Measurements from ENCODE around the gene RSPO3. TPM values are rescaled to one million over a fixed set of nuclear protein-coding genes. Genes with fewer than 3 reads are reported as not detected.

The RSPO3 gene
- total RNA-seq, 2 experiments from 2014 or later, result not detected

GRCh38 chr6:127147534-127147933, 29.1 kb downstream of the RSPO3 start:
- H3K36me3 Mint-ChIP-seq, result no peaks in the 10 kb centered on the region

GRCh38 chr6:127148511-127148910, 30.0 kb downstream of the RSPO3 start:
- Mint-ChIP-seq H3K27me3 (peaks cover 32% of the 10 kb centered on the region), H3K27ac (no peak overlapping the region), H3K9me3 (ENCODE audit: low read depth) (no peaks in the 10 kb centered on the region), H3K4me3 (no peak overlapping the region), H3K4me1 (peaks cover 3% of the 10 kb centered on the region), H3K36me3 (no peaks in the 10 kb centered on the region)
- ATAC-seq (no peak), DNase-seq (no peak)
- CTCF ChIA-PET, result no interaction called here

More at GRCh38 chr6:127147534-127147933, 29.1 kb downstream of the RSPO3 start:
- H3K4me3 Mint-ChIP-seq, result no peak overlapping the region
- peaks cover 3% of the 10 kb centered on the region for H3K4me1 Mint-ChIP-seq
- DNase-seq, result no peak
- no peak overlapping the region for H3K27ac Mint-ChIP-seq
- no peaks in the 10 kb centered on the region for H3K9me3 Mint-ChIP-seq (ENCODE audit: low read depth)
- H3K27me3 Mint-ChIP-seq, result peaks cover 27% of the 10 kb centered on the region
- ATAC-seq, result no peak
- CTCF ChIA-PET, result no interaction called here

- H3K27me3 Mint-ChIP-seq, result peaks cover 28% of the 10 kb centered on the region
- no peaks in the 10 kb centered on the region for H3K9me3 Mint-ChIP-seq (ENCODE audit: low read depth)
- H3K4me3 Mint-ChIP-seq, result no peak overlapping the region
- CTCF ChIA-PET, result no interaction called here
- DNase-seq (no peak), ATAC-seq (no peak)
- H3K27ac Mint-ChIP-seq, result no peak overlapping the region
- H3K36me3 Mint-ChIP-seq, result no peaks in the 10 kb centered on the region
- H3K4me1 Mint-ChIP-seq, result no peaks in the 10 kb centered on the region
Observed at GRCh38 chr6:127154509-127154908, 36.0 kb downstream of the RSPO3 start.

GRCh38 chr6:127160484-127160883, 42.0 kb downstream of the RSPO3 start:
- CTCF ChIA-PET, result no interaction called here
- no peaks in the 10 kb centered on the region for H3K36me3 Mint-ChIP-seq
- H3K4me3 Mint-ChIP-seq, result no peak overlapping the region
- H3K27ac Mint-ChIP-seq, result no peak overlapping the region
- DNase-seq (no peak), ATAC-seq (no peak)
- H3K27me3 Mint-ChIP-seq, result peaks cover 18% of the 10 kb centered on the region
- no peaks in the 10 kb centered on the region for H3K4me1 Mint-ChIP-seq
- no peaks in the 10 kb centered on the region for H3K9me3 Mint-ChIP-seq (ENCODE audit: low read depth)

GRCh38 chr6:127162836-127163235, 44.4 kb downstream of the RSPO3 start:
- CTCF ChIA-PET, result no interaction called here
- H3K4me1 Mint-ChIP-seq, result no peaks in the 10 kb centered on the region
- H3K27me3 Mint-ChIP-seq, result peaks cover 14% of the 10 kb centered on the region
- DNase-seq, result no peak
- ATAC-seq, result no peak
- no peak overlapping the region for H3K4me3 Mint-ChIP-seq
- H3K36me3 Mint-ChIP-seq, result no peaks in the 10 kb centered on the region
- no peak overlapping the region for H3K27ac Mint-ChIP-seq
- no peaks in the 10 kb centered on the region for H3K9me3 Mint-ChIP-seq (ENCODE audit: low read depth)

- H3K4me3 Mint-ChIP-seq, result no peak overlapping the region
- DNase-seq, result no peak
- no peaks in the 10 kb centered on the region for H3K4me1 Mint-ChIP-seq
- no peaks in the 10 kb centered on the region for H3K9me3 Mint-ChIP-seq (ENCODE audit: low read depth)
- CTCF ChIA-PET, result no interaction called here
- H3K27ac Mint-ChIP-seq, result no peak overlapping the region
- no peaks in the 10 kb centered on the region for H3K36me3 Mint-ChIP-seq
- H3K27me3 Mint-ChIP-seq, result peaks cover 12% of the 10 kb centered on the region
- ATAC-seq, result no peak
Observed at GRCh38 chr6:127164036-127164435, 45.6 kb downstream of the RSPO3 start.

GRCh38 chr6:127164565-127164964, 46.1 kb downstream of the RSPO3 start:
- CTCF ChIA-PET, result no interaction called here
- no peaks in the 10 kb centered on the region for H3K4me1 Mint-ChIP-seq

GRCh38 chr6:127173156-127173940, 54.9 kb downstream of the RSPO3 start:
- no peaks in the 10 kb centered on the region for H3K9me3 Mint-ChIP-seq (ENCODE audit: low read depth)
- H3K27ac Mint-ChIP-seq, result no peak overlapping the region
- CTCF ChIA-PET, result interaction anchor here (0.8 kb wide), 1 partner anchor 51 kb away, joined by 3 read pairs; no protein-coding TSS in a partner anchor
- no peak overlapping the region for H3K4me3 Mint-ChIP-seq
- peaks cover 16% of the 10 kb centered on the region for H3K27me3 Mint-ChIP-seq
- H3K4me1 Mint-ChIP-seq, result no peaks in the 10 kb centered on the region
- H3K36me3 Mint-ChIP-seq, result no peaks in the 10 kb centered on the region
- DNase-seq (no peak), ATAC-seq (no peak)

More at GRCh38 chr6:127164565-127164964, 46.1 kb downstream of the RSPO3 start:
- no peak overlapping the region for H3K27ac Mint-ChIP-seq
- DNase-seq, result no peak
- no peaks in the 10 kb centered on the region for H3K36me3 Mint-ChIP-seq
- ATAC-seq, result no peak
- peaks cover 13% of the 10 kb centered on the region for H3K27me3 Mint-ChIP-seq
- no peaks in the 10 kb centered on the region for H3K9me3 Mint-ChIP-seq (ENCODE audit: low read depth)
- H3K4me3 Mint-ChIP-seq, result no peak overlapping the region

- H3K27me3 Mint-ChIP-seq, result peaks cover 26% of the 10 kb centered on the region
- DNase-seq, result no peak
- CTCF ChIA-PET, result interaction anchor here (1.1 kb wide), 1 partner anchor 10 kb away, joined by 3 read pairs; no protein-coding TSS in a partner anchor
- ATAC-seq, result no peak
- H3K9me3 Mint-ChIP-seq (ENCODE audit: low read depth), result no peaks in the 10 kb centered on the region
- no peak overlapping the region for H3K4me3 Mint-ChIP-seq
- H3K4me1 Mint-ChIP-seq, result no peaks in the 10 kb centered on the region
- H3K27ac Mint-ChIP-seq, result no peak overlapping the region
- no peaks in the 10 kb centered on the region for H3K36me3 Mint-ChIP-seq
Observed at GRCh38 chr6:127176146-127176545, 57.7 kb downstream of the RSPO3 start.

GRCh38 chr6:127177030-127177922, 58.8 kb downstream of the RSPO3 start:
- DNase-seq, result no peak
- no peak overlapping the region for H3K27ac Mint-ChIP-seq
- no peaks in the 10 kb centered on the region for H3K4me1 Mint-ChIP-seq
- H3K9me3 Mint-ChIP-seq (ENCODE audit: low read depth), result no peaks in the 10 kb centered on the region
- H3K27me3 Mint-ChIP-seq, result peaks cover 26% of the 10 kb centered on the region
- no peak for ATAC-seq
- H3K4me3 Mint-ChIP-seq, result no peak overlapping the region
- H3K36me3 Mint-ChIP-seq, result no peaks in the 10 kb centered on the region
- CTCF ChIA-PET, result interaction anchor here (1.1 to 1.2 kb wide), 2 partner anchors 8 to 10 kb away, joined by 3 read pairs; no protein-coding TSS in a partner anchor

- H3K36me3 Mint-ChIP-seq, result no peaks in the 10 kb centered on the region
- CTCF ChIA-PET, result interaction anchor here (1.2 kb wide), 1 partner anchor 9 kb away, joined by 3 read pairs; no protein-coding TSS in a partner anchor
Observed at GRCh38 chr6:127177923-127178231, 59.4 kb downstream of the RSPO3 start.

GRCh38 chr6:127178746-127179145, 60.3 kb downstream of the RSPO3 start:
- H3K27ac Mint-ChIP-seq, result no peak overlapping the region
- ATAC-seq (no peak), DNase-seq (no peak)
- H3K36me3 Mint-ChIP-seq, result no peaks in the 10 kb centered on the region
- no peaks in the 10 kb centered on the region for H3K4me1 Mint-ChIP-seq
- H3K27me3 Mint-ChIP-seq, result peaks cover 33% of the 10 kb centered on the region
- CTCF ChIA-PET, result interaction anchor here (1.2 kb wide), 1 partner anchor 8 kb away, joined by 3 read pairs; no protein-coding TSS in a partner anchor
- H3K9me3 Mint-ChIP-seq (ENCODE audit: low read depth), result no peaks in the 10 kb centered on the region
- no peak overlapping the region for H3K4me3 Mint-ChIP-seq

More at GRCh38 chr6:127177923-127178231, 59.4 kb downstream of the RSPO3 start:
- H3K27ac Mint-ChIP-seq, result no peak overlapping the region
- no peak overlapping the region for H3K4me3 Mint-ChIP-seq
- peaks cover 27% of the 10 kb centered on the region for H3K27me3 Mint-ChIP-seq
- no peaks in the 10 kb centered on the region for H3K4me1 Mint-ChIP-seq
- no peak for DNase-seq
- ATAC-seq, result no peak
- H3K9me3 Mint-ChIP-seq (ENCODE audit: low read depth), result no peaks in the 10 kb centered on the region

- Mint-ChIP-seq H3K36me3 (no peaks in the 10 kb centered on the region), H3K4me1 (no peaks in the 10 kb centered on the region), H3K27me3 (peaks cover 39% of the 10 kb centered on the region), H3K4me3 (no peak overlapping the region), H3K27ac (no peak overlapping the region), H3K9me3 (ENCODE audit: low read depth) (no peaks in the 10 kb centered on the region)
- no peak for DNase-seq
- no peak for ATAC-seq
- CTCF ChIA-PET, result interaction anchor here (1.0 kb wide), 1 partner anchor 10 kb away, joined by 3 read pairs; no protein-coding TSS in a partner anchor
Observed at GRCh38 chr6:127180426-127180825, 62.0 kb downstream of the RSPO3 start.
